HG03565 (cell line): ENCODE results near the gene SMYD4.
"Not testable (repeated sequence)": the region's sequence is repeated elsewhere in the genome, so short reads cannot be mapped to it uniquely, and the experiment has no call there.

Experiments used
- ATAC-seq: cut with Tn5 transposase; IDR thresholded peaks from one replicate; pipeline ENCODE4 v1.9.1; 2021; ENCODE audit warnings: mild to moderate bottlenecking, moderate library complexity; ENCODE audit not compliant: unreplicated experiment

The SMYD4 gene

GRCh38 chr17:1758807-1759206, 70.9 kb downstream of the SMYD4 start:
- ATAC-seq, result no peak

DNA sequence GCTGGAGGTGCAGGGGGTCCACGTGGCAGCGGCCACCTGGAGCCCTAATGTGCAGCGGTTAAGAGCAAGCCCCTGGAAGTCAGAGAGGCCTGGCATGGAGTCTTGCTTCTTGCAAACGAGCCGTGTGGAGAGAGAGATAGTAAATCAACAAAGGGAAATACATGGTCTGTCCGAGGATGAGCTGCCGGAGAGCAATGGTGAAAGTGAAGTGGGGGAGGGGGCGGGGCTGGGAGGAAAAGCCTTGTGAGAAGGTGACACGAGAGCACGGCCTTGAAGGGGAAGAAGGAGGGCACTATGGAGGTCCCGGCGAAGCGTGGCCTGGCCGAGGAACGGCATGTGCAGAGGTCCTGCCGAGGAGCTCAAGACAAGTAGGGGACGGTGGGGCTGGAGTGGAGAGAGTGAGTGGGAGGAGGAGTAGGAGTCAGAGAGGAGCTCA, 73.9 kb downstream of the SMYD4 start:
- ATAC-seq, result no peak

- ATAC-seq, result no peak
Observed at GRCh38 chr17:1755252-1755826, 74.4 kb downstream of the SMYD4 start.

GRCh38 chr17:1754430-1755112, 75.1 kb downstream of the SMYD4 start:
- no peak for ATAC-seq

DNA sequence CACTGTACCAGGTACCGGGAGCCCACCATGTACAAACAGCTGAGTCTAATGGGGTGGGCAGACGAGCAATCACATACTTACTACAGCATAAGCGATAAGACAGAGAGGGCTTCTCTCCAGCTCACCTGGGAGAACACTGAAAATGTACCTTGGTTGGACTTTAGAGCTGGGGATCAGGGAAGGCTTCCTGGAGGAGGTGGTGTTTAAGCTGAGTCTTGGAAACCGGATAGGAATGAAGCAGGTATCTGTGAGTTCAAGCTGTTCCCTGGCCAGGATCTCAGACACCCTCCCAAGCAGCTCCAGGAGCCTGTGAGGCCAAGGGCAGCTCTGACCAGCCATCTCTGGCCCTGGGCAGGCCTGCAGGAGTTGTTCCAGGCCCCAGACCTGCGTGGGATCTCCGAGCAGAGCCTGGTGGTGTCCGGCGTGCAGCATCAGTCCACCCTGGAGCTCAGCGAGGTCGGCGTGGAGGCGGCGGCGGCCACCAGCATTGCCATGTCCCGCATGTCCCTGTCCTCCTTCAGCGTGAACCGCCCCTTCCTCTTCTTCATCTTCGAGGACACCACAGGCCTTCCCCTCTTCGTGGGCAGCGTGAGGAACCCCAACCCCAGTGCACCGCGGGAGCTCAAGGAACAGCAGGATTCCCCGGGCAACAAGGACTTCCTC, 75.8 kb downstream of the SMYD4 start:
- ATAC-seq, result no peak

DNA sequence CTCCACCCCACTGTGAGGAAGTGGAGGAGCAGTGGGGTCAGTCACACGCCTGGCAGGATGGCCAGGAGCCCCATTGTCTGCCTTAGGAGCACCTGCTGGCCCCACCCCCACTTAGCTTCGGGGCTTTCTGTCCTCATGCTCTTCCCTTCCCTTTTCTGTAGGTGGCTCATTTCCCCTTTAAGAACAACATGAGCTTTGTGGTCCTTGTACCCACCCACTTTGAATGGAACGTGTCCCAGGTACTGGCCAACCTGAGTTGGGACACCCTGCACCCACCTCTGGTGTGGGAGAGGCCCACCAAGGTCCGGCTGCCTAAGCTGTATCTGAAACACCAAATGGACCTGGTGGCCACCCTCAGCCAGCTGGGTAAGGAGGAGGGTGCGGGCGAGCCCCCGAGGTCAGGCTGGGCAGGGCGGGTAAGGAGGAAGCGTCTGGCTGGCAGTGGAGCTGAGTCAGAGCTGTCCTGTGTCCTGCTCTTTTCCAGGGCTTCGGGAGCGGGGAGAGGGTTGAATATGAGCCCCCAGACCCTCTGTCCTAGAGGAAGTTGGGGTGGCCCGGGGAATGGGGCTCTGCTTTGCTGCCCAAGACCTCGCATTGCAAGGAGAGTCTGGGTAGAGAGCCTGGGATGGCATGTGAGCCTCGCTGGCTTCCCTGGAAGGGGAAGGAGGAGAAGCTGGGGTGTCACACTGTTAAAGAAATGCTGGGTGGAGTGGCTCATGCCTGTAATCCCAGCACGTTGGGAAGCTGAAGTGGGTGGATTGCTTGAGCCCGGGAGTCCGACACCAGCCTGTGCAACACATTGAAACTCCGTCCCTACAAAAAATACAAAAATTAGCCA, 77.1 kb downstream of the SMYD4 start:
- no peak for ATAC-seq

- no peak for ATAC-seq
Observed at GRCh38 chr17:1750628-1751027, 79.1 kb downstream of the SMYD4 start.

DNA sequence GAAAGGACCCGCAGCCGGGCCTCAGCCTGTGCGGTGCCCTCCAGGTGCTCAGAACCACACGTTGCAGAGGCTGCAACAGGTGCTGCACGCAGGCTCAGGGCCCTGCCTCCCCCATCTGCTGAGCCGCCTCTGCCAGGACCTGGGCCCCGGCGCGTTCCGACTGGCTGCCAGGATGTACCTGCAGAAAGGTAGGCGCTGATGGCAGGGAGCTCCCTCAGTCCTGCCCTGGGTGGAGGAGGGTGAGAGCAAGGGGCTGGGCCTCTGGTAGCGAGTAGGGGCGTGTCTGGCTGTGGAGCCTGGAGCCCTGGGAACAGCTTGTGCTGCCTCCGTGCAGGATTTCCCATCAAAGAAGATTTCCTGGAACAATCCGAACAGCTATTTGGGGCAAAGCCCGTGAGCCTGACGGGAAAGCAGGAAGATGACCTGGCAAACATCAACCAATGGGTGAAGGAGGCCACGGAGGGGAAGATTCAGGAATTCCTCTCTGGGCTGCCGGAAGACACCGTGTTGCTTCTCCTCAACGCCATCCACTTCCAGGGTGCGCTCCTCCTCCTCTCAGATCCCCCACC, 82.6 kb downstream of the SMYD4 start:
- no peak for ATAC-seq

DNA sequence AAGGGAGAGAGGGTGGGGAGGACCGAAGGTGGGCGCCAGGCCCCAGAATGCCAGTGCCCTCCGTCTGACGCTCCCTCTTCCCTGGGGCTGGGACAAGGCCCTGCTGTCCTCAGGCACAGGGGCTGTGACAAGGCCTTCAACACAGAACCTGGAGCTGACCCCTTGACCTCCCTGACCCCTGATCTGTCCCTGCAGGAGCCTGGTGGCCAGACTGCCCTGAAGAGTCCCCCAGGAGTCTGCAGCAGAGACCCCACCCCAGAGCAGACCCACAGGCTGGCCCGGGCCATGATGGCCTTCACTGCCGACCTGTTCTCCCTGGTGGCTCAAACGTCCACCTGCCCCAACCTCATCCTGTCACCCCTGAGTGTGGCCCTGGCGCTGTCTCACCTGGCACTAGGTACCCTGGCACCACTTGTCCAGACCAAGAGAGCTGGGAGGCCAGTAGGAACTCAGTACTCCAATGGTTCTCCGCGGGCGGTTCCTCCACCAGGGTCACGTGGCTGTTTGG, 84.1 kb downstream of the SMYD4 start:
- no peak for ATAC-seq

GRCh38 chr17:1744551-1745512, 84.9 kb downstream of the SMYD4 start:
- ATAC-seq, result no peak

GRCh38 chr17:1743088-1743439, 86.6 kb downstream of the SMYD4 start:
- no peak for ATAC-seq

- no peak for ATAC-seq
Observed at GRCh38 chr17:1742371-1743087, 87.2 kb downstream of the SMYD4 start, which contains the start of gene SERPINF2. TSS of gene SERPINF2 (plus strand) at chr17:1742871. CDS start at chr17:1744996, 2,125 bp downstream.

DNA sequence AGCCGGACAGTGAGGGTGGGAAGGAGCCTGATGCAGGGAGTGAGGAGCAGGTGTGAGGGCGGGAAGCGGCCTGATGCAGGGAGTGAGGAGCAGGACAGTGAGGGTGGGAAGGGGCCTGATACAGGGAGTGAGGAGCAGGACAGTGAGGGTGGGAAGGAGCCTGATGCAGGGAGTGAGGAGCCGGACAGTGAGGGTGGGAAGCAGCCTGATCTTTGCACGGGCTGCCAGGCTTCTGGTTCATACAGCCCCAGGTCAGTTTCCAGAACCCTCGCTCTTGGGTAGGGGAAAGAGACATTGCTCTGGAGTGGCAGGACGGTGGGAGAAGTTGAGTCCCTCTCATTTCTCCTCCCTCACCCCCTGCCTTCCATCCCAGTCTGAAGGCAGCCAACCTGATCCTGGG, 87.8 kb downstream of the SMYD4 start:
- not testable (repeated sequence) for ATAC-seq

- no peak for ATAC-seq
Observed at GRCh38 chr17:1737531-1738291, 92.0 kb downstream of the SMYD4 start.

- no peak for ATAC-seq
Observed at GRCh38 chr17:1736348-1737281, 93.1 kb downstream of the SMYD4 start.

GRCh38 chr17:1735834-1736347, 93.8 kb downstream of the SMYD4 start:
- no peak for ATAC-seq

DNA sequence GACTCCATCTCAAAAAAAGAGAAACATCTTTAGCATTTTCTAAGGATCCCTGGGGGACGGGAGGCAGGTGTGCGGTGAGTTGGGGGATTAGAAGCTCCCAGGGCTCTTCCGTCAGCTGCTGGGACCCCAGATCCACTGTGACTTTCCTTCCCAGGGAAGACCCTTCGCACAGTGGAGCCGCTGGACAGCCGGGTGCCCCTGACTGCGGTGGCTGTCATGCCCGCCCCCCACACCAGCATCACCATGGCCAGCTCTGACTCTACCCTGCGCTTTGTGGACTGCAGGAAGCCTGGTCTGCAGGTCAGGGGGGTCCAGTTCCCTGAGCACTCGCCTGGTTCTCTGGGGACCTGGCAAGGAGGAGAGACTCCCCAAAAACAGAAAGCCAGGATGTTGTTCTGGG, 94.3 kb downstream of the SMYD4 start:
- no peak for ATAC-seq
